ENCODE measurements around the gene XRN2. TPM values are rescaled to one million over a fixed set of nuclear protein-coding genes. Genes with fewer than 3 reads are reported as not detected.
A peak's percentile ranks its signal among the peaks of the same experiment; 100 is the strongest.

The XRN2 gene
- total and polyA plus RNA-seq, 2 of the 13 experiments (the other 11 are each of a cell fraction or from before 2014, with no cell fraction given) = 90.3 to 171 TPM

GRCh38 chr20:21388566-21388965, 85.4 kb downstream of the XRN2 start:
- no peak overlapping the region for H3K9ac ChIP-seq (ENCODE audit: insufficient read depth, low read depth, low read length)
- no peaks in the 10 kb centered on the region for H3K9me3 ChIP-seq (ENCODE audit: low read length)
- WGBS (ENCODE audit: low lambda C conversion rate) = 95% methylated on average over 1 of the region's 1 CpG
- H3K4me3 ChIP-seq (replicated peaks in 1 of 3; ENCODE audit: insufficient read depth in 1 of 3, low read depth in 2 of 3, low read length in 3 of 3) = no peak overlapping the region
- TF ChIP-seq RBM22 (optimal IDR thresholded peaks at IDR 0.05; ENCODE audit: low read length) (peak; percentile 42), POGZ (CRISPR knock-in tag; IDR thresholded peaks at IDR 0.05) (no peak)
- no peak for DNase-seq (ENCODE audit: low spot score)
- no peaks in the 10 kb centered on the region for H3K27me3 ChIP-seq (ENCODE audit: control insufficient read depth in 1 of 2, insufficient read depth in 2 of 2, low read length in 2 of 2)
- no peak overlapping the region for H2AFZ ChIP-seq (ENCODE audit: low read length)
- no peak for FAIRE-seq
- no TSS peak for BruUV-seq (replicated peaks)
- in situ Hi-C loops (cut with HindIII; ENCODE audit: extremely low pct_ligation_motif_present, low pct_unique_long_range_greater_than_20kb) (no loop called here), intact Hi-C loops (cut with micrococcal nuclease; ENCODE audit: unreplicated experiment) (loop anchor here (1.0 kb wide), 1 partner anchor 17 kb away; no protein-coding TSS in a partner anchor)
- POLR2A ChIA-PET = interaction anchor here (1.3 kb wide), 1 partner anchor 85 kb away, joined by 3 read pairs; the partner anchor contains the start of gene XRN2
- no peaks in the 10 kb centered on the region for H3K79me2 ChIP-seq (ENCODE audit: insufficient read depth, low read length)
- no peaks in the 10 kb centered on the region for H3K4me1 ChIP-seq (ENCODE audit: insufficient read depth, low read length)
- H4K20me1 ChIP-seq (ENCODE audit: insufficient read depth, low read length) = no peaks in the 10 kb centered on the region
- H3K36me3 ChIP-seq (replicated peaks in 1 of 2; ENCODE audit: control insufficient read depth in 1 of 2, insufficient read depth in 2 of 2, low read length in 2 of 2) = peaks cover 13 to 51% of the 10 kb centered on the region in 2 experiments
- no peak overlapping the region for H3K4me2 ChIP-seq (ENCODE audit: low read depth, low read length)
- CTCF ChIA-PET (ENCODE audit: low intra/inter-chr PET ratio, low total read pairs) = no interaction called here
- no peak for ATAC-seq
- H3K27ac ChIP-seq (ENCODE audit: extremely low read length, insufficient read depth, low read length) = no peak overlapping the region

GRCh38 chr20:21389368-21389767, 86.2 kb downstream of the XRN2 start:
- ATAC-seq (no peak), DNase-seq (ENCODE audit: low spot score) (no peak), FAIRE-seq (no peak)
- H3K4me2 ChIP-seq (ENCODE audit: low read depth, low read length) = no peak overlapping the region
- no peak overlapping the region for H2AFZ ChIP-seq (ENCODE audit: low read length)
- H3K27ac ChIP-seq (ENCODE audit: extremely low read length, insufficient read depth, low read length) = no peak overlapping the region
- H3K79me2 ChIP-seq (ENCODE audit: insufficient read depth, low read length) = no peaks in the 10 kb centered on the region
- no peaks in the 10 kb centered on the region for H3K27me3 ChIP-seq (ENCODE audit: control insufficient read depth in 1 of 2, insufficient read depth in 2 of 2, low read length in 2 of 2)
- BruUV-seq (replicated peaks) = no TSS peak
- H3K36me3 ChIP-seq (replicated peaks in 1 of 2; ENCODE audit: control insufficient read depth in 1 of 2, insufficient read depth in 2 of 2, low read length in 2 of 2) = peaks cover 11 to 44% of the 10 kb centered on the region in 2 experiments
- 49% methylated on average over 1 of the region's 1 CpG for WGBS (ENCODE audit: low lambda C conversion rate)
- no peak overlapping the region for H3K4me3 ChIP-seq (replicated peaks in 1 of 3; ENCODE audit: insufficient read depth in 1 of 3, low read depth in 2 of 3, low read length in 3 of 3)
- H3K9me3 ChIP-seq (ENCODE audit: low read length) = no peaks in the 10 kb centered on the region
- intact Hi-C loops (cut with micrococcal nuclease; ENCODE audit: unreplicated experiment) (no loop called here), in situ Hi-C loops (cut with HindIII; ENCODE audit: extremely low pct_ligation_motif_present, low pct_unique_long_range_greater_than_20kb) (no loop called here)
- no peak overlapping the region for H3K9ac ChIP-seq (ENCODE audit: insufficient read depth, low read depth, low read length)
- H3K4me1 ChIP-seq (ENCODE audit: insufficient read depth, low read length) = no peaks in the 10 kb centered on the region
- no peaks in the 10 kb centered on the region for H4K20me1 ChIP-seq (ENCODE audit: insufficient read depth, low read length)
- POLR2A ChIA-PET = interaction anchor here (1.3 kb wide), 1 partner anchor 86 kb away, joined by 3 read pairs; the partner anchor contains the start of gene XRN2
- CTCF ChIA-PET (ENCODE audit: low intra/inter-chr PET ratio, low total read pairs) = no interaction called here
- TF ChIP-seq HDAC6 (IDR thresholded peaks at IDR 0.05; ENCODE audit: low read depth, low read length) (no peak), PRDM15 (CRISPR knock-in tag; IDR thresholded peaks at IDR 0.05) (no peak), CEBPB (IDR thresholded peaks at IDR 0.05; ENCODE audit: borderline replicate concordance, low read depth, low read length) (peak; percentile 47)

Data from HepG2 (cell line).